ENCODE data around the gene FHAD1.

- no peak for TF ChIP-seq FOXK2 (IDR thresholded peaks at IDR 0.05)
- no peak for TF ChIP-seq MTA3 (IDR thresholded peaks at IDR 0.05; ENCODE audit: borderline replicate concordance, low read length)
- no peak for TF ChIP-seq TCF7 (IDR thresholded peaks at IDR 0.05; ENCODE audit: borderline replicate concordance)
- 0 out of 6 replicates have a peak, but pooled peaks of 2 of the 3 experiments have one; percentile 3 to 5 for TF ChIP-seq CTCF (IDR thresholded peaks at IDR 0.05 in 2 of 3, conservative IDR thresholded peaks at IDR 0.05 in 1 of 3; ENCODE audit: control insufficient read depth in 2 of 3, extremely low read depth in 1 of 3, insufficient read depth in 1 of 3, low read depth in 3 of 3, low read length in 3 of 3)
- no peak for TF ChIP-seq SIN3A (IDR thresholded peaks at IDR 0.05; ENCODE audit: low read depth, low read length)
Observed at GRCh38 chr1:15390667-15391066, 143.6 kb downstream of the FHAD1 start.
